ENCODE measurements around the gene ATP6V1B1.

The ATP6V1B1 gene

DNA sequence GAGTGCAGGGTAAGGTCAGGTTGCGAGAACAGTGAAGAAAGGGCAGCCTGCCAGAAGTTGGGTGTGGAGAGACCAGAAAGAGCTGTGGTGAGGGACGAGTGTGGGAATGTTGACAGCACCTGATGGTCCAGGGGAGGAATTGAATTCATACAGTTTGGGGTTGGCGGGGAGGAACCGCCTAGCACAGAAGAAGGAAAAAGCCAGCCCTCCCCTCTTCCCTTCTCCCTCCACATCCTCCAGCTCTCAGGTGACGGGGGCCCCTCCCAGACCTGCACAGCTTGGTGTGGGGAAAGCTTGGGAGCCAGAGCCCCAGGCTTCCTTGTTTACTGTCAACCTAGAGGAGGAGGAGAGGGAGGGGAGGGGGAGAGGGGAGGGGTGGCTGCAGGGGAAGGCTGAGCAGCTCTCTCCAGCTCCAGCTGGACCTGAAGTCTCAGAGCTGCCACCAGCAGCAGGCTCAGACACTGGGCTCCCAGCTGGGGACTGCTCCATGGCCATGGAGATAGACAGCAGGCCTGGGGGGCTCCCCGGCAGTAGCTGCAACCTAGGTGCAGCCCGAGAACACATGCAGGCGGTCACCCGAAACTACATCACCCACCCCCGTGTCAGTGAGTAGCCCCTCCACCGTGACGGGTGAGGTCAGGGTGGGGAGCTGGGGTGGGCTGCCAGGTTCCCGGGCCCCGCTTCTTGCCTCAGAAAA lies at the start of gene ATP6V1B1:
Gene ATP6V1B1, plus strand, starts transcription at position 433 of the 697 bp plus-strand sequence. Its CDS starts 55 bp downstream, at position 488.
- peak; percentile 48 for DNase-seq

DNA sequence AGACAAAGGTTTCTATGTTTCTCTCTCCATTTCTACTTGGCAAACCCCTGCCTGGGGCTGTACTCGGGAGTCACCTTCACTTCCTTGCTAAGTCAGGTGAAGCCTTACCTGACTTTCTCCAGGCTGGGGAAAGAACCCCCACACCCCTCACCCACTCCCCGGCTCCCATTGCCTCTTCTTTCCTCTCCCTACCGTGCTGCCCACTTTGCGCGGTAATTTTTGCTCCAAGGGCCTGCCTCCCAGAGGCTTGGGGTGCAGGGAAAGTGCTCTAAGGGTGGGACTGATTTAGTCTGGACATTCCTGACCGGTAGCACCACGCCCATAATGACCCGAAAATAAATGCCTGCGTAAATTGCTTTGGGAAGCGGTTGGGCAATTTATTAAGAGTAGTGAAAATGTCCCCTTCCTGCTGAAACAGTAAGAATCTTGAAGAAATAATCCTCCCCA lies 49.1 kb upstream of the ATP6V1B1 start:
- no peak for DNase-seq

DNA sequence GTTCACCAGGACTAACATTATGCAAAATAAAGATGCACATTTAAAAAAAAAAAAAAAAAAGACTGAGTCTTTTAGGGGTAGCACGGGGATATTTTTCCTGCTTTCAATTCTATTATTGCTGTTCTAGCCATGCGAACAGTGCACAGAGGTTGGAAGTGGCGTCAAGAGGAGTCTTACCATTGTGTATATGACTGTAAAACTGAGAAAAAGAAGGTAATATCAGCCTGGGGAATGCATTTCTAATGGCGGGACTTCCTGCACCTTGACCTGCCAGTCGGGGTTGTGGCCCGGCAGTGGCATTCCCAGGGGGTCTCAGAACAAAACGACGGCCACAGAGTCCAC lies 48.5 kb upstream of the ATP6V1B1 start:
- DNase-seq = no peak

DNA sequence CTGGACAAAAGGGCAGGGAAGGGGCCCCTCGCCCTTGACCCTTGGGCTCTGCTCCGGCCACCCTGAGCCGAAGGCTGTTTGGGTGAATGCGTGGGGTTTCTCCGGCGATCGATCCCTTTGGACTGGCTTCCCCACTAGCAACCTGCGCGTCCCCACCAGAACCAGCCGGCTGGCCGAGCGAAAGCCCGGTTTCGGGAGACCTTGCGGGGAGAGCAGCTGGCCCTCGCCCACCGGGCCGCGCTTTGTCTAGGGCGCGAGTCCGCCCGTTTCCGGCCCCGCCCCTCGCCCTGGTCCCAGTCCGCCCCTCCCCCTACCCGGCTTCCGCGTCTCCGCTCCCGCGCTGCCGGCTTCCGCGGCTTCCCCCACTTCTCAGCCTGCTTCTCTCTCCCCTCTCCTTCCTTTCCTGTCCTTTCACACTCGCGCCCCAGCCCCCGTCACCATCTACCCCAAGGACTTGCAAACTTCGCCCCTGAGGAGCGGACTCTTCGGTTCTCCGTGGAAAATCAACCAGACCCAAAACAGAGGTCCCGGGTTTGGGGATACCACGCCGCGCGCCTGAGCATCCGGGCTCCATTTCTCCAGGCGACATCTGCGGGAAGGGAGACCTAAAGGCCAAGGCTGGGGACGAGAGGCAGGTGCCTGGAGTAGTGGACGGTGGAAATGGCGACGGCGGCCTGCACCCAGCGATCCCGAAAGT lies 48.0 kb upstream of the ATP6V1B1 start:
- no peak for DNase-seq

DNA sequence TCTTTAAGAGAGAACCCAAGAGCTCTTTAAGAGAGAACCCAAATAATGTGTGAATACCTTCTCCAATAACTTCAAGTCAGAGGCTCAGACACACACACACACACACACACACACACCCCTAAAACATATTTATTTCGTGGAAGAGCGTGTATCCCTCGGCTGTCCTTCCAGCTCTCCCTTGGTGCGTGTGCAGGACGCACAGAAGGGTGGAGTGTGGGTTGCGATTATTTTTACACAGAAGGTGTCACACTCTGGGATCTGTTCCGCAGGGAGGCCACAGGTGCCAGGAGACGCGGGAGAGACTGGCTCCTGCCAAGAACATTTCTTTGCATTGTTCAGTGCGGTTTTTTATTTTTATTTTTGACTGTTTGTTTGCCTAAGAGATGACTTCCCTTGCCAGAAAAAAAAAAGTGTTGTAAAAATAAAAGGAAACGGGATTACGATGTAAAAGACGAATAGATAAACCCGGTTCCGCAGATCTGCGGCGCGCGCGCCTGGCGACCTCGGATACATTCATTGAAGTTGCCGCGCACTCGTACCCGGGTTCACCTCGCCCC lies 47.3 kb upstream of the ATP6V1B1 start:
- no peak for DNase-seq

DNA sequence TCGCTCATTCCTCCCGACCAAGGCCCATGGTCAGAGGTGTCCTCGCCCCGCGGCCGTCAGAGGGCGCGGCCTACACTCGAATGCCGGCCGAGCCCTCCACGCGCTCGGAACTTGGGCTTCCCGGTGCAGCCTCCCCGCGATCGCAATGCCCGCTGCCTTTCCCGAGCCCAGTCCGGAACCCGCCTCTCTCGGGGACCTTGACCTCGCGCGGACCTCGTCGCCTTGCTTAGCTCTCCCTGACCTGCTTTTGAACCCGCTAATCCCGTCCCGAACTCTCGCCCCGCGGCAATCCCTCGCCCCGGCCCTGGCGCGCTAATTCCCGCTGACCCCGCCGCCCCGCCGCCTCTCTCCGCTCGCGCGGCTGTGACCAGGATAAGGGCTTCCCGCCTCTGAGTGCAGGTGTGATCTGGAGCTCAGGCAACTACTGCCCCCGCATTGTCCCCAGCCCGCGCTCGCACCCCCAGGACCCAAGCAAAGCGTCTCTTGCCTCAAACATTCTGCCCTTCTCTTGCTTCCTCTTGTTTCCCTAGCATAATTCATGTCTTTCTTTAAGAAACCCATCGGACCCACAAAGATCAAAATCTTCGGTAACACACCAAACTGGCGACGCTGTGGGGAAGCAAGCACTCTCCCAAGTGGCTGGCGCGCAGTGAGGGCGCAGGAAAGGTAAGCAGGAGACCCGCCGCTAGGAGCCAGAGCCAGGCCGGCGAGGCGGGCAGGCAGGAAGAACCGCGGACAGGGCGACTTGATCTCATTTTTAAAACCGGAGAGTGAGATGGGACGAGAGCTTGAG lies 46.6 kb upstream of the ATP6V1B1 start:
- no peak for DNase-seq

DNA sequence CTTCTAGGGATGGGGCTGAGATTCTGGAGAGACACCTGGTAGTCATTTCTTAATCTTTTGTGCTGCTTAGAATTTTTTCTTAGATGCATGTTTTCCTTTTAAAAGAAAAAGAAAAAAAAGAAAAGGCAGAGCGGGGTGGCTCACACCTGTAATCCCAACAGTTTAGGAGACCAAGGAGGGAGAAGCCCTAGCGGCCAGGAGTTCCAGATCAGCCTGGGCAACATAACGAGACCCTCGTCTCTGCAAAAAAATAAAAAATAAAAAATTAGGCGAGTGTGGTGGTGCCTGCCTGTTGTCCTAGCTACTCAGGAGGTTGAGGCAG lies 46.0 kb upstream of the ATP6V1B1 start:
- DNase-seq = no peak

DNA sequence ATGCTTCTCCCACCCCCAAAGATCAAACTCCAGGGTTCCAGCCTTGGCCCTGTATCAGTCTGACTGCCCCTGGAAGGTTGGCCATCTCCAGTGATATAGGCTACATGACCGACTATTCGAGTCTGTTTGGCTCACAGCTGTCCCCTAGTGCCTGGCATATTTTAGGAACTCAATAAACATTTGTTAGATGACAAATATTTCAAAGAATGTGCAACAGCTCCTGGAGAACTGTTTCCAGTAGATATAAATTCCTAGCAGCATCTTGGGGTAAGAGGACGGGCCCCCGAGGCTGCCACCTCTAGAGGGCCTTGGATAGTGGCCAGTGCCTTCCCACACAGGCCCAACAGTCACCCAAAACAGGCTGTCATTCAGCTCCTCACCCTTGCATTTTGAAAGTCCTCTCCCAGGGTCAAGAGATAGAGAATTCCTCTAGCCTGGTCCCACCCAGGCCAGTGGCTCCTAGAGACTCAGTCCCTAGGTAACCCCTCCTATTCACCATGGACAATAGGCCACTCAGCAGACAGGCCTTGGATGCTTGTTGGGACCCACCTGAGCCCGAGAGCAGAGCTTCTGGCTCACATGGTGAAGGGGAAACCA lies 45.1 kb upstream of the ATP6V1B1 start:
- no peak for DNase-seq

DNA sequence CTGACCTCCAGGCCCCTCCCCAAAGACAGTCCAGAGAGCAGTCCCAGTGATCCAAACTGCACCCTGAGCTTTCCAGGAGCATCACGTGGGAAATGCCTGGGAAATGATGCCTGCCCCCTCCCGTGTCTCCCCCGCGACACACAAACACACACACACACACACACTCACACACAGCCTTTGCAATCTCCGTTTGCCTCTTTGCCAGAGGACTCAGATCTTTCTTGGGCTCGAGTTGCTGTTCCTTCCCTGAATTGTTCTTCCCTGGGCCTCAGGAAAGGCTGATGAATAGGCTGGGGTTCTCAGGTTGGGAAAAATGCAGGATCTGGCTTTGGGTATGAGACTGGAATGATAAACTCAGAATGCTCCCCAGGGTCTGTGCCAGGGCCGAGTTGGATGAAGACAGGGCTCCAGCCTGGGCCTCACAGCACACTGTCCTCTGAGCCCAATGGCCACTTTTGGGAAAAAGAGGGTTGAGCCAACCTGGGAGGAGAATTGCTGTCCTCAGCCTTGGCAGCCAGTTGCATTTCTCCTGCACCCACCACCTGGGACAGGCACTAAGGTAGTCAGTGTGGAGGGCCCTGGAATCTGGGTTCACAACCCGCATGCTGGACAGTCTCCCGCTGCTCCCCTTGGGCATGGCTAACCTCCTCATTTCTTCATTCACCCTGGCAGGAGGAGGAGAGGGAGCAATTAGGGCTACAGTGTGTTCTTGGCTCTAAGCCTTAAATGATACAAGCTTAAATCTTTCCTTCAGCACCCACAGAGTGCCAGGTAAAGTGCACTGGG lies 43.9 kb upstream of the ATP6V1B1 start:
- DNase-seq = no peak

DNA sequence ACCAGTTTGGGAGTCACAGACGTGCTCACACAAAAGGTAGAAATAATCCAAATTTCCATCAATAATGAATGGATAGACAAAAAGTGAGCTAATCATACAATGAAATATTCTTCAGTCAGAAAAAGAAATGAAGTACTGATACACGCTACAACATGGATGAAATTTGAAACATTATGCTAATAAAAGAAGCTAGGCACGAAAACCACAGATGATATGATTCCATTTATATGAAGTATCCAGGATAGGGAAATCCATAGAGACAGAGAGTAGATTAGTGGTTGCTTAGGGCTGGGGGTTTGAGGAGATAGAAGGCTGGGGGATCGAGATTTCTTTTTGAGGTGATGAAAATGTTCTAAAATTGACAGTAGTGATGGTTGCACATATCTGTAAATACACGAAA lies 43.0 kb upstream of the ATP6V1B1 start:
- no peak for DNase-seq

DNA sequence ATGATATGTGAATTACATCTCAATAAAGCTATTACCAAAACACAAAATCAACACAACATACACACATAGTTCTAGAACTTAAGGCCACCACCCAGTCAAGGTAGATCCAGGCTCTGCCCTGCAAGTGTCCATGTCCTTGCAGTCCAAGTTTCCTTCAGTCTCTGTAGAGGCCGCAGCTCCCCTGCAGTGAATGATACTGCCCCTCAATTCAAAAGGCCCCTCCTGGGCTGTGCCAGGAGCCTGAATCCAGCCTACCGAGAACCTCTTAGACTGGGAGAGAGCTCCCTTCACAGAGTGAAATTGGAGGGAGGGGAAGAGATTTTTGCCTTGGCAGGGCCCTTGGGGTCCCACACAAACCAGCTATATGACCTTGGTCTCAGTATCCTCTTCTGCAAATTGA lies 42.5 kb upstream of the ATP6V1B1 start:
- no peak for DNase-seq

DNA sequence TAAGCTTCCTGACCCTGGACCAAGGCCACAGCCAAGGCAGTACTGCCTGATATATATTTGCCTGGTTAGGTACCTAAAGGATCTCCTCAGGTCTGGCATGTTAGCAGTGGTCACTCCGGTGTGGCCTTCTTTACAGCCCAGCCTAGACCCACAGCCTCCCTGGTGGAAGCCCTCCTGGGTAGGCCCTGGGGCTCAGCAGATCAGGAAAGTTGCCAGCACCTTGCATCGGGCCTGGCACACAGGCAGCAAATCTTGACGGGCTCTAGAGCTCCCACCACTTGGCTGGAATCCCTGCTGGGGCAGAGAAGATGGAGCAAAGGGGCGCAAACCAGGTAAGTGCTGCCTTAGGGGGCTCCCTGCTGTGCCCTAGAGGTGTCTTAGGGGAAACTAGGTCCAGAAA lies 40.9 kb upstream of the ATP6V1B1 start:
- DNase-seq = no peak

DNA sequence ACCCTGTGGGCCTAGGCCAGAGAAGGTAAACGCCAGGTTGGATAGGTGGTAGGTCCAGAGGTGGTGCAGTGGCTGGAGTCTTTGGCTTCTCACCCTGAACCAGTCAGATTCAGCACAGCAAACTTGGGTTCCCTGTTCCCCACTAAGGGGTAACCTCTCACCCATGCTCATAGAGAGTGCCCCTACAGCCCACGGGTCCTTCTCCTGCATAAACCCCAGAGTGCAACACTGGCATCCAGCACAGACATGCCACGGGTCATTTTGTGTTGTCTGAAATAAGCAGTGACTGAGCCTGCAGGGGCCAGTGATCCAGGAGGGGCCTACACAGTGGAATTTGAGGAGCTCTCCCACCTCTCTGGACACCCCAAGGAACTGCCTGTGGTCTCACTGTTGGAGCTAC lies 40.5 kb upstream of the ATP6V1B1 start:
- no peak for DNase-seq

DNA sequence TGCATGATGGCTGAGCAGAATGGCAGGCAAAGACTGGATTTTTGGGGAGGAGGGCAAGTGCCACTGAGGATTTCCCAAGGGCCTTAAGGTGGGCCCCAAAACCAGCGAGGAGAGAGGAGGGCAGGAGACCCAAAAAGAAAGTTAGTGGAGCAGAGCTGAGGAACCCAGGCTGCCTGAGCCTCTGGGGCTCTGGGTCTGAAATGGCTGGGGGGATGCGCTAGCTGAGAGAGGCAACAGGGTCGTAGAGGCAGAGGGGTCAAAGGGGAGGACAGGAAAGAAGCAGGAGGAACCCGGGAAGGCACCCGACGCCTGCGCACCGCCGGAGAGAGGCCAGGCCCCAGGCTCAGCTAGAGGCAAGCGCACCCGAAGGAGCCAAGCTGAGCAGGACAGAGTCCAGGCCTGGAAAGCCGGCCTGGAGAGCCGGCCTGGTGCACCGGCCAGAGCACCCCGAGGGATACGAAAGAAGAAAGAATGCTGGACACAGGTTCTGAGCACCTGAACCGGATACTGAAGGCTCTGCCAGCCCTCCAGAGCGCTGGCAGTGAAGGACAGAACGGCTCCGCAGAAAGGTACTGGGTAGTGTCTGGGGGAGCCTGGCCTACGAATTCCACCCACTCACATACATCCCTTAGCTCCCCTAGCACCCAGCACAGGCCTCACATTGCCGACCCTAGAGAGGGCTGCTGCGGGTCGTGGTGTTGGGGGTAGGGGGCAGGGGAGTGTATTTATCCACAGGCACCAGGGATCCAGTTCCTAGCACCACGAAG lies 39.5 kb upstream of the ATP6V1B1 start:
- no peak for DNase-seq

DNA sequence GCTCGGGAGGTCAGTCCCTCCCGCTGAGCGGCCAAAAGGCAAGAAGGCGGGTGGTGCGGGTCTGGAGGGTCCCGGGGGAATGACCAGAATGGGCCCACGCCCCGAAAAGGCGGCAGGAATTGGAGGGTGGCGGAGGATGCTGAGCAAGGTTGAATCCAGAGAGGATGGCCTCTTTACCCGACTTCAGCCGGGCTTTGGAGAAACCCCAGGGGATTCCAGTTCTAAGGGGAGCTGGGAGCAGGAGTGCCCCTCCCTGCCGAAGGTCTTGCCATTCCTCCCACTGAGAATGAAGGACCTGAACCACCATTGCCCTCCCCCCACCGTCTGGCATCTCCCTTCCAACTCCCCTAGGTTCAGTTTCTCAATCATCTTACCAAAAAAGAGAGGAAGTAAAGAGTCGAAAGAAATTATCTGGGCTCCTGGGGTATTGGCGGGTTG lies 38.9 kb upstream of the ATP6V1B1 start:
- no peak for DNase-seq

DNA sequence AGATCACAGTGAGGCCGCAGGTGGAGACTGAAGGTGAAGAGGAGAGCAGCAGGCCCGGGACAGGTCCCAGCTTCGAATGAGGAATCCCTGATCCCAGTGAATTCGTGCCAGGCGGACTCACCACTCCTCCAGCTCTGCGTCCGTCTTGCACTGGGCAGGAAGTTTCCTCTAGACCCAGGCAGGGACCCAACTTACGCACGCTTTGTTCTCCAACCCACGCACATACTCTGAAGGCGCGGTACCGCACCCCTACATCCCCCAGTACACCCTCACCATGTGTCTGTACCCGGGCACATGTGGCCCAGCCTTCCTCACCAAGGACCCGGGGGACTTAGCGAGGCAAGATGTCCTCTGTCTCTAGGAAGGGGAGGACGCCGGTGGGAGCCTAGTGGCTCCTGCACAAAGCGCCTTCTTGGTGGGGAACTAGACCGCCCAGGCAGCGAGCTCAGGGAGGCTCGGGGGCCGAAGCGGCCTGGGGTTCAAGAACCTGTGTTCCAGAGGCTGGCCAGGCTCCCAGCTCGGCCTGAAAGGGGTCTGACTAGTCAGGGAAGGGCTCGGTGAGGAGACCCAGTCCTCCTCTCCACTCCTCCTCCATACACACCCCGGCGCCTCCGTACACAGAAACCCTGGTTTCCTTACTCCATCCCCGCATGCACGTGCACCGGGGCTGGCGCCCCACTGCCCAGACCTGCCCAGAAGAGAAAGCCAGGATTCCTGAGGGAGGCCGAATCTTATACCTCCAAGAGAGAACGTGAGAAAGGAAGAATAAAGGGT lies 38.3 kb upstream of the ATP6V1B1 start:
- DNase-seq = no peak

DNA sequence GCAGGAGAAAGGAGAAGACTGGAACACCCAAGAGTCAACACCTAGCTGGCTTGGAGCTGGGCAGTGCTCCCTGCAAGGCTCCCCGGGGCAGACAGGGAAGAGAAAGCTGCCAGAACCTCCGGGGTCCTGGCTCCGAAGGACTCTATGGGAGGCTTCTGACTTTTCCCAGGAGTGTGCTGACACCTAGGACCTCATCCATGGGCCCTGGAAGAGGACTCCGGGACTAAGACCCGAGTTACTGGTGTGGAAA lies 37.8 kb upstream of the ATP6V1B1 start:
- no peak for DNase-seq

DNA sequence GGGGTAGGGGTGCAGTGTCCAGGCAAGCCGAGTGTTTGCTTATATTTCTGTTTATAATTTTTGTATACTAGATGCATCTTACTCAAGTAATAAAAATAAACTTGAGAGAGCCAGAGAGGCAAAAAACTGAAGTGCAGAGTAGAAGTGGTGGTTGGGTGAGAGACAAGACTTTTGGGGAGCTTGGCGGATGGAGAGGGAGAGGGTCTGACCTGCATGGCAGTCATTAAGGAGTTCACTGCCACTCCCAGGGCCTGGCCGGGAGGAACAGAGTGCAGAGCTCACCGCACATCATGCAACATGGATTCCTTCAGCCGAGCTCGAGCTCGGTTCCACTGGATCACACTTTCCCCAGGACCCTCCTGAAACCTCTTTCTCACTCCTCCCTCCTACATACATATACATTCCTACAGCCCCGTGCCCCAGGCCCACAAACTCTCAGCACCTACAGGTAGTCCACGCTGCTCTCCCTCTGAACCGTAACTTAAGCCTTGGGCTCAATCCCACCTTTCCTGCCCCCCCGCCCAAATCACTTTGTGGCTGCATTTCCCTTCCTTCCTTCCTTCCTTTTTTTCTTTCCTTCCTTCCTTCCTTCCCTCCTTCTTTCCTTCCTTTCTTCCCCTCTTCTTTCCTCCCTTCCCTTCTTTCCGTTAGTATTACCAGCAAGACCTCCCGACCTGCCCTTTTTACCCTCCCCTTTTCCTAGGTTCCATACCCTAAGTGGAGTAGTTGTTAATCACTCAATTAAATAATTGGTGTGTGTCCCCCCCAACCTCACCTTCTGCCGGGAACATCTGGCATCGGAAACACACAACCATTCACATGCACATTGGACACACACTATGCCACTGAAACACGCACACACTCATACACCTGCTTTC lies 37.1 kb upstream of the ATP6V1B1 start:
- no peak for DNase-seq

DNA sequence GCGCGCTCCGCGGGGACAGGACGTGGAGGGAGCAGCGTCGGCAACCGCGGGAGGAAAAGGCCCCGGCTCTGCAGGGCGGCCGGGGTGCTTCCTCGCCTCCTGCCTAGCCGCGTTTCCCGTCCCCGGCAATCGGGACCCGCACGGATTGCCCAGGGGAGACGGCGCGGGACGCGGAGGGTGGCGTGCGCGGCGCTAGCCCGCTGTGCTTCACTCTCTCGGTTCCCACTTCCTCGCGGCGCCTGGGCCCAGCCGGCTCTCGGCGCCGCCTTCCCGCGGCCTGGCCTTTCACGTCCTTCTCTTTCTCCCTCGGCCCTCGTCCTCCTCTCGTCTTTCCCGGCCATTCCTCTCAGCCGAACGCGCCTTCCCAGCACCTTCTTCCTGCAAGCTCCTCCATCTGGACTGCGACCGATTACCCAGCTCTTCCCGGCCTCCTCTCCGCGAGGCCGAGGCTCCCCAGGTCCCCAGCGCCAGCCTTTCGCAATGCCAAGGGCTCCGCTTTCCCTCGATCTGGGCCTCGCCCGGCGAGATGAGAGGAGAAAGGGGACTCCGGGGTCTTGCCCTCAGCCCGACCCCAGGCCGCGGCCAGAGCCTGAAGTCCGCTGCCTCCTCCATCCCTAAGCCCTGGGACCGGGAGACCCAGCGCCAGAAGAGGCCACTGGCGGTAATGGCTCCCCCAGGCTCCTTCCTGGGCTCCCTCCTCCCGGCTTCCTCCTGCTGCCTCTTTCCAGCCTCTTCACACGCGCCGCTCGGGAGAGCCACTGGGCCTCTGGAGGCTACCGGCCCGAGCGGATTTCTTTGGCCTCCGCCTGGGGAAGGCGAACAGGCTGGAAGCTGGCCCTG lies 34.3 kb upstream of the ATP6V1B1 start:
- DNase-seq = peak; percentile 7
